ENCODE data around the gene APBA1. TPM values are rescaled to one million over a fixed set of nuclear protein-coding genes. Genes with fewer than 3 reads are reported as not detected.

APBA1 gene
- total and polyA plus RNA-seq, 2 of the 8 experiments (the other 6 are each of a cell fraction or from before 2014, with no cell fraction given) = 0.36 to 0.60 TPM

- Histone ChIP-seq H3K9me3 (ENCODE audit: insufficient read depth in 2 of 2, low read depth in 1 of 2, low read length in 1 of 2) (no peaks in the 10 kb centered on the region), H3K27ac (ENCODE audit: low read depth, low read length) (no peak overlapping the region), H3K79me1 (ENCODE audit: low read depth, low read length) (no peaks in the 10 kb centered on the region), H3K9ac (replicated peaks in 1 of 4; ENCODE audit: extremely low read depth in 1 of 4, low read depth in 3 of 4, low read length in 3 of 4) (no peak overlapping the region), H3K36me3 (ENCODE audit: control insufficient read depth in 2 of 4, insufficient read depth in 4 of 4, low read length in 3 of 4) (no peaks in the 10 kb centered on the region), H4K5ac (ENCODE audit: insufficient read length, low read depth, low read length) (no peak overlapping the region), H3K23ac (ENCODE audit: insufficient read length) (no peak overlapping the region), H2BK5ac (ENCODE audit: low read depth, low read length) (no peak overlapping the region), H3K79me2 (ENCODE audit: control insufficient read depth in 1 of 2, insufficient read depth in 2 of 2, low read length in 2 of 2) (no peaks in the 10 kb centered on the region), H3K18ac (ENCODE audit: extremely low read depth, low read length) (no peak overlapping the region), H3K4ac (replicated peaks; ENCODE audit: insufficient read length, low read depth, low read length) (no peak overlapping the region), H2AFZ (ENCODE audit: low read length) (no peak overlapping the region), H2BK120ac (replicated peaks; ENCODE audit: low read depth, low read length) (no peak overlapping the region), H3K27me3 (replicated peaks in 1 of 4; ENCODE audit: control insufficient read depth in 3 of 4, extremely low read depth in 1 of 4, insufficient read depth in 3 of 4, low read length in 3 of 4) (no peaks in the 10 kb centered on the region), H4K20me1 (replicated peaks in 1 of 2; ENCODE audit: control insufficient read depth in 1 of 2, insufficient read depth in 2 of 2, low read length in 2 of 2) (no peaks in the 10 kb centered on the region), H4K8ac (ENCODE audit: extremely low read depth, insufficient read depth, low read length) (no peak overlapping the region), H3K4me1 (replicated peaks in 1 of 4; ENCODE audit: control insufficient read depth in 3 of 4, insufficient read depth in 4 of 4, low read length in 3 of 4) (peaks cover 0 to 4% (median 2%) of the 10 kb centered on the region in 4 experiments; a peak in 2 of 7 replicates), H4K91ac (replicated peaks; ENCODE audit: insufficient read length, low read length) (no peak overlapping the region), H3K14ac (ENCODE audit: insufficient read length) (no peak overlapping the region), H3K23me2 (ENCODE audit: low read depth, low read length) (no peaks in the 10 kb centered on the region), H3K56ac (replicated peaks; ENCODE audit: insufficient read length, low read depth, low read length) (no peak overlapping the region), H2BK12ac (ENCODE audit: low read depth, low read length) (no peak overlapping the region), H2BK15ac (ENCODE audit: low read length) (no peak overlapping the region), H3K4me3 (ENCODE audit: extremely low read depth in 1 of 4, insufficient read depth in 2 of 4, low read depth in 3 of 4, low read length in 4 of 4) (no peak overlapping the region), H3K4me2 (ENCODE audit: insufficient read depth in 1 of 2, low read depth in 2 of 2, low read length in 2 of 2) (no peak overlapping the region), H2AK5ac (ENCODE audit: low read depth, low read length) (no peak overlapping the region), H2BK20ac (ENCODE audit: low read length) (no peak overlapping the region)
- 82% methylated on average over 2 of the region's 2 CpGs; no CpG with 5 or more reads in 1 of the 2 experiments for WGBS, 2 experiments (ENCODE audit: extremely low coverage in 1 of 2, insufficient coverage in 1 of 2, insufficient read length in 1 of 2, insufficient replicate concordance in 2 of 2, low coverage in 1 of 2, low lambda C conversion rate in 2 of 2, missing lambda C conversion rate in 1 of 2)
- TF ChIP-seq JUND (IDR thresholded peaks at IDR 0.05; ENCODE audit: low read length) (no peak), POLR2A (IDR thresholded peaks at IDR 0.05; ENCODE audit: control extremely low read depth in 1 of 2, low read depth in 2 of 2, low read length in 2 of 2) (no peak), SUZ12 (IDR thresholded peaks at IDR 0.05; ENCODE audit: low read length) (no peak), BRCA1 (IDR thresholded peaks at IDR 0.05; ENCODE audit: low read depth, low read length) (no peak), BCL11A (IDR thresholded peaks at IDR 0.05; ENCODE audit: low read depth in 2 of 2, low read length in 2 of 2) (no peak), CHD1 (IDR thresholded peaks at IDR 0.05; ENCODE audit: low read depth, low read length) (no peak), RFX5 (IDR thresholded peaks at IDR 0.05; ENCODE audit: borderline replicate concordance, low read depth, low read length) (no peak), RAD21 (IDR thresholded peaks at IDR 0.05 in 1 of 2, conservative IDR thresholded peaks at IDR 0.05 in 1 of 2; ENCODE audit: low read depth in 2 of 2, low read length in 2 of 2) (no peak), SP1 (IDR thresholded peaks at IDR 0.05; ENCODE audit: low read depth, low read length) (no peak), CHD2 (IDR thresholded peaks at IDR 0.05; ENCODE audit: low read length) (no peak)
- FAIRE-seq (no peak), DNase-seq (ENCODE audit: low read depth in 1 of 2, low spot score in 2 of 2) (no peak)
- CTCF ChIA-PET (ENCODE audit: partially characterized antibody) = interaction anchor here (1.0 to 2.2 kb wide), 5 partner anchors 24 to 73 kb away, joined by 3 to 5 read pairs (median 3); no protein-coding TSS in a partner anchor
- POLR2A ChIA-PET (ENCODE audit: partially characterized antibody) = no interaction called here
Measured at GRCh38 chr9:69494763-69495162, 177.4 kb downstream of the APBA1 start.

Measured in H1 (cell line).